Mucosa of rectum (tissue), 2 donors: ENCODE results near the gene CRYGN.

Experiments used
- H3K27ac ChIP-seq, 2 donors: one replicate each; pipeline ENCODE4 v1.7.0; 2013; ENCODE audit warnings: inconsistent platforms in 2 of 2, low read depth in 2 of 2, low read length in 2 of 2
- H3K27me3 ChIP-seq, 2 donors: one replicate each; pipeline ENCODE4 v1.7.0; 2013; ENCODE audit warnings: low read length in 2 of 2; ENCODE audit not compliant: control insufficient read depth in 2 of 2, insufficient read depth in 2 of 2
- H3K36me3 ChIP-seq, 2 donors: one replicate each; pipeline ENCODE4 v1.7.0; 2013; ENCODE audit warnings: low read length in 2 of 2; ENCODE audit not compliant: control insufficient read depth in 2 of 2, insufficient read depth in 2 of 2
- H3K4me1 ChIP-seq, 2 donors: one replicate each; pipeline ENCODE4 v1.7.0; 2013; ENCODE audit warnings: low read length in 2 of 2, mild to moderate bottlenecking in 1 of 2; ENCODE audit not compliant: control insufficient read depth in 2 of 2, insufficient read depth in 2 of 2
- H3K4me3 ChIP-seq, 2 donors: one replicate each; pipeline ENCODE4 v1.7.0; 2013; ENCODE audit warnings: low read length in 2 of 2
- H3K9ac ChIP-seq, 2 donors: one replicate each; pipeline ENCODE4 v1.7.0; 2013; ENCODE audit warnings: low read length in 2 of 2, low read depth in 1 of 2, mild to moderate bottlenecking in 1 of 2
- H3K9me3 ChIP-seq, 2 donors: one replicate each; pipeline ENCODE4 v1.7.0; 2013; ENCODE audit warnings: low read length in 2 of 2; ENCODE audit not compliant: control insufficient read depth in 2 of 2
- donor health status: healthy.
- donor health status: Normal muscosa, but diverticular disease.

Gene CRYGN

GRCh38 chr7:151440799-151441445, 981 bp upstream of the CRYGN start:
- Histone ChIP-seq H3K9ac (no peak overlapping the region), H3K36me3 (no peaks in the 10 kb centered on the region), H3K27me3 (peaks cover 4 to 21% of the 10 kb centered on the region in 2 donors), H3K27ac (no peak overlapping the region), H3K4me3 (no peak overlapping the region), H3K9me3 (no peaks in the 10 kb centered on the region), H3K4me1 (peaks cover 0 to 2% of the 10 kb centered on the region in 2 donors)

GRCh38 chr7:151438864-151439601, 908 bp downstream of the CRYGN start:
- Histone ChIP-seq H3K27me3 (peaks cover 4 to 21% of the 10 kb centered on the region in 2 donors), H3K4me1 (peaks cover 0 to 2% of the 10 kb centered on the region in 2 donors), H3K9me3 (no peaks in the 10 kb centered on the region), H3K27ac (no peak overlapping the region), H3K36me3 (no peaks in the 10 kb centered on the region), H3K9ac (no peak overlapping the region), H3K4me3 (no peak overlapping the region)

DNA sequence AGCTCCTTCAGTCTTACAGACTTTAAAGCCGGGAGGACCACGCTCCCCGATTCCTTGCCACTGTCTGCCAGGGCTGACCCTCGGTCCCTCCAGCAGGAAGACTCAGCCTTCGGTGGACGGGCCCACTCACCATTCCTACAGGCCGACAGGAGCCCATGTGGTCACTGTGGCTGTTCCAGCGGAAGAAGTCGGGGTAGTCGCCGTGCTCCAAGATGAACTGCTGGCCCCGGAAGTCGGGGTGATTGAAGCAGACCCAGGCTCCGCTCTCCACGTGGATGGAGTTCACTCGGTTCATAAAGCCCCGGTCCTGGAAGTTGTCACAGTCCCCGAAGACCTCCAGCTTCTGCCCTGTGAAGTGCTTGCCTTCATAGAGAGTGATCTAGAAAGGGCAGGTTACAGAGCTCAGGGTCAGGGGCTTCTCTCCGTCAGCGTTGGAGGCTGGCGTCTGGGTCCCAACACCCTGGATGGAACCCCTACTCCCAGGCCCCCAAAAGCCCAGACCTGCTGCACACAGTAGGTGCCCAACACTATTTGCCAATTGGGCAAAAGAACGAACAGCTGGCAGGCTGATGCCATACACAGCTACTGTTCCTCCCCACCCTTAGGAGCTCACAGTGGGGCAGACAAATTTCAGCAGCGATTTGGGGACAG, 1.9 kb downstream of the CRYGN start:
- Histone ChIP-seq H3K4me3 (no peak overlapping the region), H3K9me3 (no peaks in the 10 kb centered on the region), H3K27ac (no peak overlapping the region), H3K36me3 (no peaks in the 10 kb centered on the region), H3K9ac (no peak overlapping the region), H3K4me1 (peaks cover 0 to 2% of the 10 kb centered on the region in 2 donors), H3K27me3 (peaks cover 4 to 21% of the 10 kb centered on the region in 2 donors)

GRCh38 chr7:151437159-151437553, 2.8 kb downstream of the CRYGN start:
- H3K27me3 ChIP-seq: peaks cover 4 to 21% of the 10 kb centered on the region in 2 donors
- peaks cover 0 to 2% of the 10 kb centered on the region in 2 donors for H3K4me1 ChIP-seq
- no peak overlapping the region for H3K9ac ChIP-seq
- H3K4me3 ChIP-seq: no peak overlapping the region
- no peaks in the 10 kb centered on the region for H3K9me3 ChIP-seq
- no peak overlapping the region for H3K27ac ChIP-seq
- H3K36me3 ChIP-seq: no peaks in the 10 kb centered on the region

GRCh38 chr7:151436446-151437158, 3.3 kb downstream of the CRYGN start:
- H3K27ac ChIP-seq: no peak overlapping the region

GRCh38 chr7:151435971-151436370, 4.0 kb downstream of the CRYGN start:
- peaks cover 0 to 2% of the 10 kb centered on the region in 2 donors for H3K4me1 ChIP-seq
- no peaks in the 10 kb centered on the region for H3K9me3 ChIP-seq
- H3K27me3 ChIP-seq: peaks cover 4 to 17% of the 10 kb centered on the region in 2 donors
- H3K27ac ChIP-seq: no peak overlapping the region
- H3K9ac ChIP-seq: no peak overlapping the region
- H3K4me3 ChIP-seq: no peak overlapping the region
- H3K36me3 ChIP-seq: no peaks in the 10 kb centered on the region

More at GRCh38 chr7:151436446-151437158, 3.3 kb downstream of the CRYGN start:
- no peaks in the 10 kb centered on the region for H3K36me3 ChIP-seq
- no peak overlapping the region for H3K4me3 ChIP-seq
- H3K9ac ChIP-seq: no peak overlapping the region
- H3K9me3 ChIP-seq: no peaks in the 10 kb centered on the region
- peaks cover 0 to 2% of the 10 kb centered on the region in 2 donors for H3K4me1 ChIP-seq
- H3K27me3 ChIP-seq: peaks cover 4 to 21% of the 10 kb centered on the region in 2 donors

- H3K9ac ChIP-seq: no peak overlapping the region
- H3K4me3 ChIP-seq: no peak overlapping the region
- peaks cover 0 to 2% of the 10 kb centered on the region in 2 donors for H3K4me1 ChIP-seq
- no peak overlapping the region for H3K27ac ChIP-seq
- H3K36me3 ChIP-seq: no peaks in the 10 kb centered on the region
- peaks cover 0 to 12% of the 10 kb centered on the region in 2 donors for H3K27me3 ChIP-seq
- H3K9me3 ChIP-seq: no peaks in the 10 kb centered on the region
These were observed 4.6 kb downstream of the CRYGN start for GRCh38 chr7:151435103-151435916.

DNA sequence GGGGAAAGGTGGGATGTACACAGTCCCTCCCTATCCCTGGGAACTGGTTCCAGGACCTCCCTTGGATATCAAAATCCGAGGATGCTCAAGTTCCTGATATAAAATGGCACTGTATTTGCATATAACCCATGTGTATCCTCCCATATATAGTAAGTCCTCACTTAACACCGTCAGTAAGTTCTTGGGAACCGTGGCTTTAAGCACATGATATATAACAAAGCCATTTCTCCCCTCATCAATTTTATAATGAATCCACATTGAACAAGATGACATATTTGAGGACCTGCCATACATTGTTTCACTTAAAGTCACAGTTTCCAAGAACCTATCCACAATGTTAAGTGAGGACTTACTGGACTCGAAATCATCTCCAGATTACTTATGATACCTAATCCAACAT, 5.4 kb downstream of the CRYGN start:
- no peak overlapping the region for H3K4me3 ChIP-seq
- no peak overlapping the region for H3K9ac ChIP-seq
- H3K27me3 ChIP-seq: peaks cover 0 to 5% of the 10 kb centered on the region in 2 donors
- no peaks in the 10 kb centered on the region for H3K9me3 ChIP-seq
- H3K4me1 ChIP-seq: peaks cover 3% of the 10 kb centered on the region in 2 donors
- no peaks in the 10 kb centered on the region for H3K36me3 ChIP-seq
- no peak overlapping the region for H3K27ac ChIP-seq

DNA sequence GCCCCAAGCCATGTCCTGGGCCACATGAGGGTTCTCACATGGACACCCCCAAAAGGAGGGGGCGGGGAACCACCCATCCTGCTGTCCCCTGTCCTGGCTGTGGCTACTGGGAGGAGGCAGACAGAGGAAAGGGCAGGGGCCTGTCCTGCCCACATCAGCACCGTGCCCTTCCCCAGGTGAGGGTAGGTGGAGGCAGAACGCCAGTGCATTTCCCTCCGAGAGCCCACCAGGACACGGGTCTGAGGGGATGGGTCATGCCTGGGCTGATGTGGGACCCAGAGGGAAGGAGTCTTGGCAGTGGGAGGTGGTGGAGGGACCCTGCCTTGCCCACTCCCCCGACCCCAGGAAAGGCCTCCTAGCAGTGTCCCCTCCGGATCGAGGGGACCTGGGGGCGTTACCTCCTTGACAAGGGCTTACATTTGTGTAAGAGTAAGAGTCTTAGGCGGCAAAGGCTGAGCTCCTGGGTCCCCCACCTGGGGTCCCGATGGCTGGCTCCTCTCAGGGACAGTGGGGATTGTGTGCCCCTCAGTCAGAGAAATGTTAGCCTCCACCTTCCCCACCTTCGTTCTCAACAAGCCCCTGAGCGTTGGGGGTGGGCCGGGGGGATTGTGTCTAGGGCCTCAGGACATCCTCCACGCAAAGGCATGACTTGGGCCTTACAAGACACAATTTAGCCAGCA, 6.1 kb downstream of the CRYGN start:
- H3K4me1 ChIP-seq: peaks cover 3 to 7% of the 10 kb centered on the region in 2 donors
- H3K27me3 ChIP-seq: no peaks in the 10 kb centered on the region
- no peak overlapping the region for H3K9ac ChIP-seq
- H3K4me3 ChIP-seq: no peak overlapping the region
- H3K9me3 ChIP-seq: no peaks in the 10 kb centered on the region
- H3K36me3 ChIP-seq: no peaks in the 10 kb centered on the region
- H3K27ac ChIP-seq: no peak overlapping the region
